HG03469 (cell line): Measurements from ENCODE around the gene ELOVL5.
A peak's percentile ranks its signal among the peaks of the same experiment; 100 is the strongest.
"Not testable (repeated sequence)": the region's sequence is repeated elsewhere in the genome, so short reads cannot be mapped to it uniquely, and the experiment has no call there.

Source experiments
- ATAC-seq: cut with Tn5 transposase; IDR thresholded peaks from one replicate; pipeline ENCODE4 v1.9.1; 2021; ENCODE audit warnings: mild to moderate bottlenecking, moderate library complexity, moderate number of reproducible peaks; ENCODE audit not compliant: unreplicated experiment

ELOVL5 gene

DNA sequence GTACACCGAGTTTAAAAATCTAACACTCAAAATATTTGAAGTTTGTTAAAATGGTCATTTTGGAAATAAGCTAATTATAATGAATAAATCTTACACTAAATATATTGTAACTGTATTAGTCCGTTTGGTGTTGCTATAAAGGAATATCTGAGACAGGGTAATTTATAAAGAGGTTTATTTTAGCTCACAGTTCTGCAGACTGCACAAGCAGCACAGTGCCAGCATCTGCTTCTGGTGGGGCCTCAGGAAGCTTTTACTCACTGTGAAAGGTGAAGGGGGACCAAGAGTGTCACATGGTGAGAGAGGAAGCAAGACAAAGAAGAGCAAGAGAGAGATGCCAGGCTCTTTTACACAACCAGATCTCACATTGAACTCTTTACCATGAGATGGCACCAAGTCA lies 17.1 kb downstream of the ELOVL5 start:
- no peak for ATAC-seq

- ATAC-seq, result no peak
Observed at GRCh38 chr6:53330137-53330536, 18.6 kb downstream of the ELOVL5 start.

- ATAC-seq, result no peak
Observed at GRCh38 chr6:53328375-53328774, 20.4 kb downstream of the ELOVL5 start.

DNA sequence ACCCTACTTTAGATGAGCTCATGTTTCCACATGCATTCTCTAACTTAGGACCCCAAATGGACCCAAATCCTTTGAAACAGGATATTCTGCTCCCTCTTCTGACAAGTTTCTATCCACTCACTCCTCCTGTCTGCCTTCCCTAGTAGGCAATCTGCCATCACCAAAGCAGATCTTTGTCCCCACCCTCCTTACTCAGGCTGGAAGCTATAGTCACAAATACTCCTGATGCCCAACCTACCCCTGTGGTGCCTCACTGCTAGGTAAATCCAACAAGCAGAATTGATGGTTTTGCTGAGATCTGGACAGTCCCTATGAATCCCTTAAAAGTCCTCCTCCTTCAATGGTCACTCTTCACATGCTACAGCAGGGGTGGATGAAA lies 21.7 kb downstream of the ELOVL5 start:
- ATAC-seq, result no peak

DNA sequence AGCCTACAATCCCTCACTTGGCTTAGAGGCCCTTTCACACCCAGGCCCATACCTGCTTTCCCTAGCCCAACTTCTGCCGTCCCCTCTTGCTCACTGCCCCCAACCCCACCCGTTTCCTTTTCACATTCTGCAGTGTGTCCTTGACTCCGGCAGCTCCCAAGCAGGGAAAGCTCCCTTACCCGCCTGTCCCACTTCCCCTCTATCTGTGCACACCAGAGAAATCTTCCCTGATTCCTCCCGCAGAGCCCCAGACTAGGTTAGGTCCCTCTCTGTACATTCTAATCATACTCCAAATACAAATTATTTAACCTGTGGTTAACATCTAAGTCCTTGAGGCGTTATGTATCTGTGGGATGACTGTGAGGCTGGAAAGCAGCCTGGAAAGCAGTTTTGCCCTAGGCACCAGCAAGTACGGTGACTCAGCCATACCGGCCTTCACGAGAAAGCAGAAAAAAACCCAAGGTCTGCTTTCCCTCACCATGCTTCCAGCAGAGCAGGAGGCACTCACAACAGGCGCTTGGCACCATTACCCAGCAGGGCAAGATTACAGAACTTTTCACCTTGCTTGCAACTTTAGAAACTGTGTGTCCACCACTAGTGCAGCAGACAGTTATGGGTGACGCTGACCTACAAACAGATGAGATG lies 22.3 kb downstream of the ELOVL5 start:
- no peak for ATAC-seq

DNA sequence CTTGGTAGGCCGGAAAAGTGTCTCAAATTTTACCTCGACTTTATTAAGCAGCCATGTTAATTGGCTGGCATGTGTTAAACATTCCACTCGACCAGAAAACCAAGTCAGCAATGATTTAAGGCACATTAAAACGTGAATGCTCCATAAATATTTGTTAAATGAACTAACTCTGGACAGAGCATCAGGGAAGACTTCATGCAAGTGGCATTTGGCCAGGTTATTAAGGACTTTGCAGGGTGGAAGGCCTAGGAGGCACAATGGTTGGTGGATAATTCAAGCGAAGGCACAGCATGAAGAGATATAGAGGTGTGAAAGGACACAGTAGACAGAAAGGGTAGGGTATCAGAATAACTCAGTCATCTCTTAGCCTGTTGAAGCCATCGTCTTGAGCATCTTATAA lies 23.0 kb downstream of the ELOVL5 start:
- ATAC-seq, result no peak

DNA sequence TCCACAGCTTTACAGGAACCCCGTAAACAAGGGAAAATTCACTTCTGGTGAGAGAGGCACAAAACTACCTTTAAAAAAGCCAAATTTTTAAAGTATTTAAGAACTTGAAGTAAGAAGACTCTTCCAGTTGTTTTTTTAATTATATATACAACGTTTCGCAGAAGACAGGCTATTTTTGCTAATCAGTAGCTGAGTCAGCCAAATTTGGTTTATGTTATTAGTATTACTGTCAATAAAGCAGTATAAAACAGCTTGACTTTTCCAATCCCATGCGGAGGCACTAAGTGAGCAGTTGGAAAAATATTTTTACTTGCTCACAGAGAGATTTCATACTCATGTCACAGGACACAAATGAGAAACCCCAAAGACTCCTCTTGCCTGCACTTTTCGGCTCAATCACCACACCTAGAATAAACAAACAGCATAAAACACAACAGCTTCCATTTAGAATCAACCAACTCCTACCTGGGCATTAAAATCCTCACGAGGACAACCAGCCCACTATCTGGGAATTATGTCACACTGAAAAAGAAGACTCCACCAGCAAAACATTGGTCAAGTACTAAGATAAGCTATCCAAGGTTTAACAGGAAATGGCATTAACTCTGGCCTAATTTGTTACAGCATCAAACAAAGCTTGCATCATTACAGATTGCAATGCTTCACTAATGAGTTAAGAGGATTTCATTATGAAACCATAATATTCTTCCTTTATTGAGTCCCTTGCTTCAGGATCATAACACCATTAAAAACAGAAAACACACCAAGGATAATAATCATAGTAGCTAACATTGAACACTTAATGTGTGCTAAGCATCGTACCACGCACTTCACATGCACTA lies 26.3 kb downstream of the ELOVL5 start:
- ATAC-seq, result no peak

GRCh38 chr6:53321701-53322100 lies 27.0 kb downstream of the ELOVL5 start:
- ATAC-seq, result no peak

- no peak for ATAC-seq
Observed at GRCh38 chr6:53320964-53321363, 27.8 kb downstream of the ELOVL5 start.

DNA sequence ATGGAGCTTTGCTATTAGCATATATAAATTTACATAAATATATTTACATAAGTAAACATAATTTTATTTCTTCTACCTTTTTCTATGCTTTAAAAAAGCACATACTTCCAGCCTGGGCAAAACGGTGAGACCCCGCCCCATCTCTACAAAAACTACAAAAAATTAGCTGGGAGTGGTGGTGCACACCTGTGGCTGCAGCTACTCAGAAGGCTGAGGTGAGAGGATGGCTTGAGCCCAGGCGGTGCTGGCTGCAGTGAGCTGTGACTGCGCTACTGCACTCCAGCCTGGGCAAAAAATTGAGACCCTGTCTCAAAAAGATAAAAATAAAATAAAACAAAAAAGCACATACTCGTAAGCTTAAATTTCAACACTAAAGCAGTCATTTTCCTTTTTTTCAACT lies 30.3 kb downstream of the ELOVL5 start:
- no peak for ATAC-seq

- no peak for ATAC-seq
Observed at GRCh38 chr6:53317861-53318260, 30.9 kb downstream of the ELOVL5 start.

DNA sequence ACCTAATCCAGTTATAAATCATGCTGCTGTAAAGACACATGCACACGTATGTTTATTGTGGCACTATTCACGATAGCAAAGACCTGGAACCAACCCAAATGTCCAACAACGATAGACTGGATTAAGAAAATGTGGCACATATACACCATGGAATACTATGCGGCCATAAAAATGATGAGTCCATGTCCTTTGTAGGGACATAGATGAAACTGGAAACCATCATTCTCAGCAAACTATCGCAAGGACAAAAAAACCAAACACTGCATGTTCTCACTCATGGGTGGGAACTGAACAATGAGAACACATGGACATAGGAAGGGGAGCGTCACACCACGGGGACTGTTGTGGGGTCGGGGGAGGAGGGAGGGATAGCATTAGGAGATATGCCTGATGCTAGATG lies 31.5 kb downstream of the ELOVL5 start:
- ATAC-seq, result not testable (repeated sequence)

GRCh38 chr6:53316142-53316541 lies 32.6 kb downstream of the ELOVL5 start:
- no peak for ATAC-seq

GRCh38 chr6:53315086-53315724 lies 33.5 kb downstream of the ELOVL5 start:
- ATAC-seq, result no peak

DNA sequence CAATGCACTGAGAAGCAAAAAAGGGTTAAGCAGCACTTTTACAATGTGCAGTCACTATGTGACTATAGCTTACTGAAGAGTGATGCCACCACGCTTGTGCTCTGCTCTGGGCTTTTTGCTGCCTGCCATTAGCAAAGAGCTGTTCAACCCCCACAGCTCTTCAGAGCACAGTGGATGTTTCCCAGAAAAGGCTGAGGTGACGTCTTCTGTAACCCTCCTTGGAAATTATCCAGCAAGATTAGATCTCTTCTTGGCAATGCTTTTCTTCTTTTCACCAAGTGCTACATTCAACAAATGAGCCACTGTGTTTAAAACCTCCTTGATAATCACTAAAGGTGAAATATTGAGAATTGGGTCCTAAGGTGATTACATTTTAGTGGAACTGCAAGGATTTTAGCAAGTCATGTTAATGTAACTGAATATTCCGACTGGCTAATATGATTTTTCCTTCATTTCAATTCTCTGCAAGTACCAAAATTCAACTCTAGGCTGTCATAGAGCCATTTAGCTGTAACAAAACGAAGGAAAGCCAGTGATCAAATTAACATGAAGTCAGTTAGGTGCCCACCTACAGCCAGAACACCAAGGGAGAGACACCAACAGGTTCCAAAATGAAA lies 34.9 kb downstream of the ELOVL5 start:
- ATAC-seq, result no peak

- no peak for ATAC-seq
Observed at GRCh38 chr6:53312355-53312754, 36.4 kb downstream of the ELOVL5 start.

DNA sequence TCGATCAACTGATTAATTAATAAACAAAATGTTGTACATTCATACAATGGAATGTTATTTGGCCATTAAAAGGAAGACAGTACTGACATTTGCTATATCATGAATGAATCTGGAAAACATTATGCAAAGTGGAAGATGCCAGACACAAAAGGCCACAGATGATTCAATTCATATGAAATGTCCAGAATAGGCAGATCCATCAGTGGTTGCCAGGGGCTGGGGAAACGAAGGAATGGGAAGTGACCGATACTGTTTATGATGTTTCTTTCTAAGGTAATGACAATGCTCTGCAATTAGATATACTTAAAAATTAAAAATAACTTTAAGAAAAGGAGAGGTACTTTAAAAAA lies 37.2 kb downstream of the ELOVL5 start:
- no peak for ATAC-seq

- no peak for ATAC-seq
Observed at GRCh38 chr6:53310771-53311585, 37.8 kb downstream of the ELOVL5 start.

DNA sequence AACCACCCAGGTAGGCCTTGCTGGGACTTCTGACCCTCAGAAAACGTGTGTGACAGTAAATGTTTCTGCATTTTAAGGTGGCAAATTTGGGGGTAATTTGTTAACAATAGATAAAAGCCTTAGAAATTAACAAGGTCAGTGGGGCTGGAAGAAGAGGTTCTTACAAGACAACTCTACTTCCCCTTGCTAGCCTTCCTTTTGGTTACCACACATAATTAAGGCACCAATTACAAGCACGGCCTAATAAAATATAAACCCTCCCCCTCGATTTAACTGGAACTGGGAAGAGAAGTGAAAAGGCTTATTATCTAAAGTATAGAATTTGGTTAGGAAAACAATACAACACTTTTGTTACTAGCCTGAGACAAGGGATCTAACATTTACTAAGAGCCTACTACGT lies 38.8 kb downstream of the ELOVL5 start:
- ATAC-seq, result no peak

DNA sequence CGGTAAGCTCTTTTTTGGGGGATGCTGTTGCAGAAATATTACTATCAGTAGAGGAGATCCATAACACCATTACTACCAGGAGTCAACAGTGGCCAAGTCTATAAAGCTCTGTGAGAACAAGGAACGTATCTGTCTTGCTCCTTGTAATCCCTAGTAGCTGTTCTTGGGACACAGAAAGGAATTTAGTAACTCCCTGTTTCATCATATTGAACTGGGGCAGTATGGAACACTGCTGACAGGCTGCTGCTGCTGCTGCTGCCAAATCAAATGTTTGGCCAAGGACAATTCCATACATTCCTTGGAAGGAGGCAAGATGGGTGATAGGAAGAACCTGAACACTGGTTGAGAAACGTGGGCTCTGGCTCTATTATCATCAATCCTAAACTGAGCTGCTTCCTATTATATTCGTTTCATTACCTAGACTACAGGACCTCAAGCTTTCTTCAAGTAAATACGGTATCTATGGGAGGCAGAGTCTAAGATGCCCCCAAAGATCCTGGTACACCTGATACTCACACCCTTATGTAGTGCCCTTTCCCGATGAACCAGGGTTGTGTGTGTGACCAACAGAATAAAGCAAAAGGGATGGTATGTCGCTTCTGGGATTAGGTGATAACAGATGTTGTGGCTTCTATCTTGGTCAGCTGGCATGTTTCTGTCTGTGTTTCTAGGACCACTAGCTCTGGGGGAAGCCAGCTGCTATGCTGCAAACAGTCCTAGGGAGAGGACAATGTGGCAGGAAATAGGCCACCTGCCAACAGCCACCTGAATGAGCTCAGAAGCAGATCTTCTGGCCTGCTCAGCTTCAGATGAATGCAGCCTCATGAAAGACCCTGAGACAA lies 39.5 kb downstream of the ELOVL5 start:
- peak; percentile 33 for ATAC-seq
